Trophoblast cell (in vitro differentiated cells and primary cell): ENCODE data around the gene OR8B8.

Source experiments
- DNase-seq, 2 donors: peaks; one replicate each; pipeline ENCODE4 v3.0.0-alpha.2; 2016
- H2AFZ ChIP-seq: 2 replicates; pipeline ENCODE4 v1.6.1; 2013; ENCODE audit warnings: low read length, moderate library complexity, mild to moderate bottlenecking; ENCODE audit not compliant: insufficient read depth, poor library complexity
- H2AK5ac ChIP-seq: 2 replicates; pipeline ENCODE4 v1.6.1; 2013; ENCODE audit warnings: mild to moderate bottlenecking, low read length
- H2BK120ac ChIP-seq: 2 replicates; pipeline ENCODE4 v1.6.1; 2013; ENCODE audit warnings: low read length, mild to moderate bottlenecking, moderate library complexity; ENCODE audit not compliant: insufficient read depth, poor library complexity
- H2BK12ac ChIP-seq: 2 replicates; pipeline ENCODE4 v1.6.1; 2013; ENCODE audit warnings: mild to moderate bottlenecking, low read length, moderate library complexity
- H2BK5ac ChIP-seq: 2 replicates; pipeline ENCODE4 v1.6.1; 2013; ENCODE audit warnings: low read length, low read depth, moderate library complexity, mild to moderate bottlenecking; ENCODE audit not compliant: poor library complexity
- H3K14ac ChIP-seq: 2 replicates; pipeline ENCODE4 v1.6.1; 2013; ENCODE audit warnings: mild to moderate bottlenecking, low read length
- H3K18ac ChIP-seq: 2 replicates; pipeline ENCODE4 v1.6.1; 2013; ENCODE audit warnings: mild to moderate bottlenecking, low read length
- H3K23ac ChIP-seq: 2 replicates; pipeline ENCODE4 v1.6.1; 2013; ENCODE audit warnings: low read length
- H3K27ac ChIP-seq: 2 replicates; pipeline ENCODE4 v1.5.1; 2013; ENCODE audit warnings: low read depth, mild to moderate bottlenecking, inconsistent platforms, low read length, moderate library complexity
- H3K27me3 ChIP-seq: 2 replicates; pipeline ENCODE4 v1.6.1; 2013; ENCODE audit warnings: inconsistent platforms, mild to moderate bottlenecking, low read length, moderate library complexity; ENCODE audit not compliant: insufficient read depth
- H3K36me3 ChIP-seq, 2 experiments: 1 replicate in 1 of 2; 2 replicates in 1 of 2; pipeline ENCODE4 v1.6.1; 2013; ENCODE audit warnings: low read length in 2 of 2, mild to moderate bottlenecking in 2 of 2, moderate library complexity in 1 of 2; ENCODE audit not compliant: insufficient read depth in 2 of 2, control insufficient read depth in 1 of 2
- H3K4ac ChIP-seq: 2 replicates; pipeline ENCODE4 v1.6.1; 2013; ENCODE audit warnings: low read depth, mild to moderate bottlenecking, low read length, moderate library complexity
- H3K4me1 ChIP-seq, 2 experiments: 1 replicate in 1 of 2; 2 replicates in 1 of 2; pipeline ENCODE4 v1.6.1; 2013; ENCODE audit warnings: low read length in 2 of 2, mild to moderate bottlenecking in 2 of 2, moderate library complexity in 1 of 2; ENCODE audit not compliant: insufficient read depth in 2 of 2, control insufficient read depth in 1 of 2
- H3K4me2 ChIP-seq: 2 replicates; pipeline ENCODE4 v1.6.1; 2013; ENCODE audit warnings: inconsistent platforms, mild to moderate bottlenecking, low read length, moderate library complexity
- H3K4me3 ChIP-seq: 2 replicates; pipeline ENCODE4 v1.5.1; 2013; ENCODE audit warnings: mild to moderate bottlenecking, low read depth, low read length, inconsistent platforms
- H3K79me1 ChIP-seq: one replicate; pipeline ENCODE4 v1.6.1; 2013; ENCODE audit warnings: low read length
- H3K79me2 ChIP-seq: 2 replicates; pipeline ENCODE4 v1.6.1; 2013; ENCODE audit warnings: low read length, mild to moderate bottlenecking; ENCODE audit not compliant: control insufficient read depth, insufficient read depth, poor library complexity
- H3K9ac ChIP-seq: 2 replicates; pipeline ENCODE4 v1.6.1; 2013; ENCODE audit warnings: mild to moderate bottlenecking, low read length
- H3K9me3 ChIP-seq: 2 replicates; pipeline ENCODE4 v1.6.1; 2013; ENCODE audit warnings: low read depth, mild to moderate bottlenecking, control low read depth, inconsistent platforms, low read length; ENCODE audit not compliant: insufficient read depth
- H4K12ac ChIP-seq: 2 replicates; pipeline ENCODE4 v1.6.1; 2013; ENCODE audit warnings: low read depth, mild to moderate bottlenecking, low read length, moderate library complexity
- H4K8ac ChIP-seq: 2 replicates; pipeline ENCODE4 v1.6.1; 2013; ENCODE audit warnings: low read depth, mild to moderate bottlenecking, low read length, moderate library complexity
- H4K91ac ChIP-seq: one replicate; pipeline ENCODE4 v1.6.1; 2013; ENCODE audit warnings: low read depth, mild to moderate bottlenecking, low read length, moderate library complexity
- WGBS: extraction: QIAGEN DNeasy Blood & Tissue Kit; methylation state at CpG from one replicate; pipeline ENCODE4 v1.1.7; 2013; ENCODE audit warnings: missing lambda C conversion rate; ENCODE audit not compliant: insufficient read length, insufficient coverage; ENCODE audit errors: extremely low coverage; 5-methylcytosine and 5-hydroxymethylcytosine counted together

The OR8B8 gene

GRCh38 chr11:124465368-124465767 lies 19.9 kb upstream of the OR8B8 start:
- Histone ChIP-seq H4K12ac (no peak overlapping the region), H3K4me3 (no peak overlapping the region)
- WGBS = no CpG with 5 or more reads among the region's 4 CpGs

DNA sequence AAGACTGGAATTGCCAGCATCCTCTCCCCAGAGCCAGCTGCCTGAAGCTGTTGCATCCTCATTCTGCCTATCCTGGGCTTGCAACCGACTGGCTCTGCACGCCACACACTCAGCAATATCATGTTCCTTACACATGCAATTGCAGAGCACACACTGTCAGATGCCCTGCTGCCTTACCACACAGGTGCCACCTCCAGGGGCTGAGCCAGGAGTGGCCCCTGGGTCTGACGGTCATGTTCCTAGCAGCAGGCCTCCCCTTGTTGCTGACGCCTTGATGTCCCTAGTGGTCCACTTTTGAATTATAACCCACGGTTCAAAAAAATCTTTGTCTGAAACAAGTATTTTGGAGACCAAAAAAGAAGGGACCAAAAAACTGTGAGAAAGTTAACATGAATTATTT lies 18.5 kb upstream of the OR8B8 start:
- Histone ChIP-seq H4K12ac (no peak overlapping the region), H3K14ac (no peak overlapping the region), H3K23ac (no peak overlapping the region), H3K79me2 (no peaks in the 10 kb centered on the region), H4K8ac (no peak overlapping the region), H3K4me3 (no peak overlapping the region), H3K36me3 (no peaks in the 10 kb centered on the region), H2BK12ac (no peak overlapping the region), H2BK120ac (no peak overlapping the region), H3K9me3 (no peaks in the 10 kb centered on the region), H2AK5ac (no peak overlapping the region), H2AFZ (no peak overlapping the region), H4K91ac (no peak overlapping the region), H3K4ac (no peak overlapping the region), H3K9ac (peak overlapping the region; percentile 33), H3K27ac (no peak overlapping the region), H3K4me2 (no peak overlapping the region), H3K27me3 (no peaks in the 10 kb centered on the region), H3K18ac (no peak overlapping the region), H2BK5ac (no peak overlapping the region), H3K4me1 (no peaks in the 10 kb centered on the region), H3K79me1 (no peaks in the 10 kb centered on the region)
- no CpG with 5 or more reads among the region's 5 CpGs for WGBS
- no peak for DNase-seq

More at GRCh38 chr11:124465368-124465767, 19.9 kb upstream of the OR8B8 start:
- H2BK5ac ChIP-seq = no peak overlapping the region
- H4K91ac ChIP-seq = no peak overlapping the region
- no peak overlapping the region for H2BK12ac ChIP-seq
- no peak overlapping the region for H3K4ac ChIP-seq
- no peak overlapping the region for H2AK5ac ChIP-seq
- H3K36me3 ChIP-seq = no peaks in the 10 kb centered on the region
- no peak overlapping the region for H3K27ac ChIP-seq
- H3K27me3 ChIP-seq = no peaks in the 10 kb centered on the region
- no peak overlapping the region for H3K18ac ChIP-seq
- no peaks in the 10 kb centered on the region for H3K4me1 ChIP-seq
- H3K79me2 ChIP-seq = no peaks in the 10 kb centered on the region
- H3K79me1 ChIP-seq = no peaks in the 10 kb centered on the region
- H2BK120ac ChIP-seq = no peak overlapping the region
- H3K9ac ChIP-seq = no peak overlapping the region
- H2AFZ ChIP-seq = no peak overlapping the region
- H3K4me2 ChIP-seq = no peak overlapping the region
- no peak for DNase-seq
- H4K8ac ChIP-seq = no peak overlapping the region
- H3K9me3 ChIP-seq = no peaks in the 10 kb centered on the region
- H3K23ac ChIP-seq = no peak overlapping the region
- H3K14ac ChIP-seq = no peak overlapping the region

- Histone ChIP-seq H2BK12ac (no peak overlapping the region), H3K36me3 (no peaks in the 10 kb centered on the region), H4K91ac (no peak overlapping the region), H3K9me3 (no peaks in the 10 kb centered on the region), H3K27me3 (no peaks in the 10 kb centered on the region), H2BK5ac (no peak overlapping the region), H4K12ac (no peak overlapping the region), H3K27ac (no peak overlapping the region), H2AK5ac (no peak overlapping the region), H3K4me3 (no peak overlapping the region), H3K4ac (no peak overlapping the region), H3K79me1 (no peaks in the 10 kb centered on the region), H3K79me2 (no peaks in the 10 kb centered on the region), H2BK120ac (no peak overlapping the region), H3K9ac (no peak overlapping the region), H3K4me2 (no peak overlapping the region), H3K18ac (no peak overlapping the region), H3K4me1 (no peaks in the 10 kb centered on the region), H3K23ac (no peak overlapping the region), H2AFZ (no peak overlapping the region), H4K8ac (no peak overlapping the region), H3K14ac (no peak overlapping the region)
- no peak for DNase-seq
- WGBS = no CpG with 5 or more reads among the region's 3 CpGs
Observed at GRCh38 chr11:124463324-124463723, 17.8 kb upstream of the OR8B8 start.

GRCh38 chr11:124460459-124460858 lies 15.0 kb upstream of the OR8B8 start:
- Histone ChIP-seq H4K91ac (no peak overlapping the region), H3K27ac (no peak overlapping the region), H2AFZ (no peak overlapping the region), H3K4me2 (no peak overlapping the region), H3K79me1 (no peaks in the 10 kb centered on the region), H3K4me3 (no peak overlapping the region), H4K12ac (no peak overlapping the region), H2AK5ac (no peak overlapping the region), H3K4ac (no peak overlapping the region), H3K9ac (no peak overlapping the region), H2BK120ac (no peak overlapping the region), H4K8ac (no peak overlapping the region), H3K9me3 (no peaks in the 10 kb centered on the region), H3K36me3 (no peaks in the 10 kb centered on the region), H3K79me2 (no peaks in the 10 kb centered on the region), H3K23ac (no peak overlapping the region), H3K4me1 (no peaks in the 10 kb centered on the region), H2BK5ac (no peak overlapping the region), H3K27me3 (no peaks in the 10 kb centered on the region), H3K18ac (no peak overlapping the region), H3K14ac (no peak overlapping the region), H2BK12ac (no peak overlapping the region)
- WGBS = no CpG with 5 or more reads among the region's 1 CpG
- no peak for DNase-seq
